Stimulated activated naive B cell treated with anti-CD40 and anti-IgM and Interleukin-4, amounts not matched to agents 10 μg/mL and 1 μg/mL and 100 μg/mL, for 72 hours (primary cell): ENCODE results near the gene CMKLR1.

Experiments used
- ATAC-seq, 2 donors: fragments of 150-1000 bp; cut with Tn5 transposase; replicated peaks; 2 replicates each; pipeline ENCODE4 v1.10.0; 2021; ENCODE audit warnings: moderate library complexity in 1 of 2
- DNase-seq: peaks from one replicate; pipeline ENCODE4 v3.0.0; 2021
- H3K27ac Mint-ChIP-seq: one replicate; pipeline ENCODE4 v1.8.0; 2022; ENCODE audit warnings: mild to moderate bottlenecking, mixed read lengths
- H3K27me3 Mint-ChIP-seq, 2 donors: one replicate each; pipeline ENCODE4 v1.8.0; 2022; ENCODE audit warnings: mixed read lengths in 2 of 2
- H3K36me3 Mint-ChIP-seq, 2 donors: one replicate each; pipeline ENCODE4 v1.8.0; 2022; ENCODE audit warnings: mixed read lengths in 2 of 2, mild to moderate bottlenecking in 1 of 2
- H3K4me1 Mint-ChIP-seq, 2 donors: one replicate each; pipeline ENCODE4 v1.8.0; 2022; ENCODE audit warnings: mixed read lengths in 2 of 2, mild to moderate bottlenecking in 1 of 2
- H3K4me3 Mint-ChIP-seq, 2 donors: one replicate each; pipeline ENCODE4 v1.8.0; 2022; ENCODE audit warnings: mild to moderate bottlenecking in 2 of 2, mixed read lengths in 2 of 2, moderate library complexity in 1 of 2
- H3K9me3 Mint-ChIP-seq, 2 donors: one replicate each; pipeline ENCODE4 v1.8.0; 2022; ENCODE audit warnings: mixed read lengths in 2 of 2, mild to moderate bottlenecking in 1 of 2

Gene CMKLR1

GRCh38 chr12:108355069-108355468 is 16.0 kb upstream of the CMKLR1 start:
- peaks cover 0 to 1% of the 10 kb centered on the region in 2 donors for H3K9me3 Mint-ChIP-seq
- no peak overlapping the region for H3K27ac Mint-ChIP-seq
- no peaks in the 10 kb centered on the region for H3K36me3 Mint-ChIP-seq
- ATAC-seq: no peak
- peaks cover 28 to 31% of the 10 kb centered on the region in 2 donors for H3K27me3 Mint-ChIP-seq
- peaks cover under 1 to 4% of the 10 kb centered on the region in 2 donors for H3K4me1 Mint-ChIP-seq
- DNase-seq: no peak
- H3K4me3 Mint-ChIP-seq: no peak overlapping the region

- Mint-ChIP-seq H3K4me3 (no peak overlapping the region), H3K36me3 (no peaks in the 10 kb centered on the region), H3K27ac (no peak overlapping the region), H3K4me1 (peaks cover 0 to 2% of the 10 kb centered on the region in 2 donors), H3K27me3 (peaks cover 21 to 25% of the 10 kb centered on the region in 2 donors), H3K9me3 (peaks cover 0 to 1% of the 10 kb centered on the region in 2 donors)
- ATAC-seq (no peak), DNase-seq (no peak)
Measured at GRCh38 chr12:108352591-108352990, 13.5 kb upstream of the CMKLR1 start.

- ATAC-seq (no peak), DNase-seq (no peak)
- Mint-ChIP-seq H3K4me3 (no peak overlapping the region), H3K9me3 (peaks cover 0 to 1% of the 10 kb centered on the region in 2 donors), H3K27me3 (peaks cover 23 to 29% of the 10 kb centered on the region in 2 donors), H3K4me1 (no peaks in the 10 kb centered on the region), H3K27ac (no peak overlapping the region), H3K36me3 (no peaks in the 10 kb centered on the region)
Measured at GRCh38 chr12:108350511-108350910, 11.4 kb upstream of the CMKLR1 start.

- Mint-ChIP-seq H3K36me3 (no peaks in the 10 kb centered on the region), H3K27me3 (peaks cover 22 to 25% of the 10 kb centered on the region in 2 donors), H3K4me1 (no peaks in the 10 kb centered on the region), H3K4me3 (no peak overlapping the region), H3K27ac (no peak overlapping the region), H3K9me3 (no peaks in the 10 kb centered on the region)
- DNase-seq: no peak
- ATAC-seq: no peak
Measured at GRCh38 chr12:108349278-108349688, 10.2 kb upstream of the CMKLR1 start.

- DNase-seq (no peak), ATAC-seq (no peak)
- no peaks in the 10 kb centered on the region for H3K36me3 Mint-ChIP-seq
- no peak overlapping the region for H3K27ac Mint-ChIP-seq
- H3K4me1 Mint-ChIP-seq: no peaks in the 10 kb centered on the region
- H3K9me3 Mint-ChIP-seq: no peaks in the 10 kb centered on the region
- peaks cover 22 to 25% of the 10 kb centered on the region in 2 donors for H3K27me3 Mint-ChIP-seq
- H3K4me3 Mint-ChIP-seq: no peak overlapping the region
Measured at GRCh38 chr12:108348842-108349241, 9.7 kb upstream of the CMKLR1 start.

- peaks cover 19 to 21% of the 10 kb centered on the region in 2 donors for H3K27me3 Mint-ChIP-seq
- H3K4me1 Mint-ChIP-seq: no peaks in the 10 kb centered on the region
- no peak overlapping the region for H3K27ac Mint-ChIP-seq
- H3K4me3 Mint-ChIP-seq: no peak overlapping the region
- no peaks in the 10 kb centered on the region for H3K36me3 Mint-ChIP-seq
- ATAC-seq: no peak
- no peak for DNase-seq
- no peaks in the 10 kb centered on the region for H3K9me3 Mint-ChIP-seq
Measured at GRCh38 chr12:108346727-108347710, 7.9 kb upstream of the CMKLR1 start.

GRCh38 chr12:108345716-108346633 is 6.9 kb upstream of the CMKLR1 start:
- H3K4me3 Mint-ChIP-seq: no peak overlapping the region
- DNase-seq: no peak
- no peak overlapping the region for H3K27ac Mint-ChIP-seq
- H3K27me3 Mint-ChIP-seq: peaks cover 27 to 28% of the 10 kb centered on the region in 2 donors
- H3K9me3 Mint-ChIP-seq: no peaks in the 10 kb centered on the region
- no peak for ATAC-seq
- H3K4me1 Mint-ChIP-seq: no peaks in the 10 kb centered on the region
- H3K36me3 Mint-ChIP-seq: no peaks in the 10 kb centered on the region

GRCh38 chr12:108342985-108343384 is 3.9 kb upstream of the CMKLR1 start:
- no peak overlapping the region for H3K4me3 Mint-ChIP-seq
- DNase-seq (no peak), ATAC-seq (no peak)
- H3K36me3 Mint-ChIP-seq: no peaks in the 10 kb centered on the region
- H3K27ac Mint-ChIP-seq: no peak overlapping the region
- no peaks in the 10 kb centered on the region for H3K4me1 Mint-ChIP-seq
- H3K9me3 Mint-ChIP-seq: no peaks in the 10 kb centered on the region
- H3K27me3 Mint-ChIP-seq: peaks cover 43 to 49% of the 10 kb centered on the region in 2 donors

- H3K27me3 Mint-ChIP-seq: peaks cover 51 to 57% of the 10 kb centered on the region in 2 donors
- ATAC-seq (peak in 1 of 2 donors; percentile 48), DNase-seq (no peak)
- H3K4me1 Mint-ChIP-seq: no peaks in the 10 kb centered on the region
- H3K9me3 Mint-ChIP-seq: no peaks in the 10 kb centered on the region
- H3K36me3 Mint-ChIP-seq: no peaks in the 10 kb centered on the region
- no peak overlapping the region for H3K27ac Mint-ChIP-seq
- H3K4me3 Mint-ChIP-seq: no peak overlapping the region
Measured at GRCh38 chr12:108341854-108342847, 3.0 kb upstream of the CMKLR1 start.

- ATAC-seq: no peak
- Mint-ChIP-seq H3K9me3 (no peaks in the 10 kb centered on the region), H3K27ac (no peak overlapping the region), H3K4me1 (no peaks in the 10 kb centered on the region), H3K4me3 (no peak overlapping the region), H3K36me3 (no peaks in the 10 kb centered on the region), H3K27me3 (peaks cover 44 to 54% of the 10 kb centered on the region in 2 donors)
- DNase-seq: no peak
Measured at GRCh38 chr12:108341356-108341755, 2.2 kb upstream of the CMKLR1 start.

GRCh38 chr12:108340037-108340436 is 926 bp upstream of the CMKLR1 start:
- H3K27ac Mint-ChIP-seq: no peak overlapping the region
- H3K36me3 Mint-ChIP-seq: no peaks in the 10 kb centered on the region
- no peak overlapping the region for H3K4me3 Mint-ChIP-seq
- peaks cover 44 to 46% of the 10 kb centered on the region in 2 donors for H3K27me3 Mint-ChIP-seq
- no peaks in the 10 kb centered on the region for H3K9me3 Mint-ChIP-seq
- no peaks in the 10 kb centered on the region for H3K4me1 Mint-ChIP-seq
- no peak for DNase-seq
- ATAC-seq: no peak

GRCh38 chr12:108337235-108338223 is 1.6 kb downstream of the CMKLR1 start:
- no peak for DNase-seq
- H3K4me3 Mint-ChIP-seq: no peak overlapping the region
- H3K27me3 Mint-ChIP-seq: peaks cover 42 to 52% of the 10 kb centered on the region in 2 donors
- H3K9me3 Mint-ChIP-seq: no peaks in the 10 kb centered on the region
- H3K4me1 Mint-ChIP-seq: no peaks in the 10 kb centered on the region
- H3K27ac Mint-ChIP-seq: no peak overlapping the region
- H3K36me3 Mint-ChIP-seq: no peaks in the 10 kb centered on the region
- ATAC-seq: peak; percentile 40 to 56
